Esophagus muscularis mucosa (tissue), 3 donors: ENCODE results near the gene ZBTB32.

ENCODE experiments used
- POLR2A ChIP-seq: fragments of 450-650 bp; IDR thresholded peaks from one replicate; pipeline ENCODE4 v1.6.1; 2017; ENCODE audit warnings: antibody characterized with exemption, moderate library complexity, mild to moderate bottlenecking, low read depth
- TF ChIP-seq, protein P1 (sequence below), 3 experiments: fragments of 200-600 bp in 2 of 3; fragments of 450-650 bp in 1 of 3; sonication (generic) in 2 of 3; IDR thresholded peaks; one replicate each; pipeline ENCODE4 v1.5.1; 2017 to 2019; ENCODE audit warnings: antibody characterized with exemption in 3 of 3, mild to moderate bottlenecking in 2 of 3, moderate library complexity in 1 of 3

DNA sequence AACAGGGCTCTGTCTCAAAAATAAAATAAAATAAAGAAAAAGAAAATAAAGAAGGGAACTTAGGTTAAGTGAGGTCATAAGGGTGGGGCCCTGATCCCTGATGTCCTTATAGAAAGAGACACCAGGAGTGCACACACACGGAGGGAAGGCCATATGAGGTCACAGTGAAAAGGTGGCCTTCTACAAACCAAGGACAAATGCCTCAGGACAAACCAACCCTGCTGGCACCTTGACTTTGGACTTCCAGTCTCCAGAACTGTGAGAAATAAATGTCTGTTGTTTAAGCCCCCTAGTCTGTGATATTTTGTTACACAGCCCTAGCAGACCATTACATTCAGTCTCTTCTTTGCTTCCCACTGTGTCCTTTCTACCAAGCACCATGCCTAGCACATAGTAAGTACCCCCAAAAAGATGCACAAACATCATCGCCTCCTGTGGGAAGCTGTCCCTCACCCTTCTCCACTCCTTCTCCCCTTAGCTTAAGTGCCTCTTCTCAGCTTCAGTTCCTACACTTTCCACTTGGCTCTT is 8.4 kb upstream of the ZBTB32 start:
- TF ChIP-seq, protein P1, sequence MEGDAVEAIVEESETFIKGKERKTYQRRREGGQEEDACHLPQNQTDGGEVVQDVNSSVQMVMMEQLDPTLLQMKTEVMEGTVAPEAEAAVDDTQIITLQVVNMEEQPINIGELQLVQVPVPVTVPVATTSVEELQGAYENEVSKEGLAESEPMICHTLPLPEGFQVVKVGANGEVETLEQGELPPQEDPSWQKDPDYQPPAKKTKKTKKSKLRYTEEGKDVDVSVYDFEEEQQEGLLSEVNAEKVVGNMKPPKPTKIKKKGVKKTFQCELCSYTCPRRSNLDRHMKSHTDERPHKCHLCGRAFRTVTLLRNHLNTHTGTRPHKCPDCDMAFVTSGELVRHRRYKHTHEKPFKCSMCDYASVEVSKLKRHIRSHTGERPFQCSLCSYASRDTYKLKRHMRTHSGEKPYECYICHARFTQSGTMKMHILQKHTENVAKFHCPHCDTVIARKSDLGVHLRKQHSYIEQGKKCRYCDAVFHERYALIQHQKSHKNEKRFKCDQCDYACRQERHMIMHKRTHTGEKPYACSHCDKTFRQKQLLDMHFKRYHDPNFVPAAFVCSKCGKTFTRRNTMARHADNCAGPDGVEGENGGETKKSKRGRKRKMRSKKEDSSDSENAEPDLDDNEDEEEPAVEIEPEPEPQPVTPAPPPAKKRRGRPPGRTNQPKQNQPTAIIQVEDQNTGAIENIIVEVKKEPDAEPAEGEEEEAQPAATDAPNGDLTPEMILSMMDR (IDR thresholded peaks at IDR 0.05), result no peak
- no peak for TF ChIP-seq POLR2A
